ENCODE measurements around the gene LRRC23.
"Not testable (repeated sequence)": the region's sequence is repeated elsewhere in the genome, so short reads cannot be mapped to it uniquely, and the experiment has no call there.

The LRRC23 gene

DNA sequence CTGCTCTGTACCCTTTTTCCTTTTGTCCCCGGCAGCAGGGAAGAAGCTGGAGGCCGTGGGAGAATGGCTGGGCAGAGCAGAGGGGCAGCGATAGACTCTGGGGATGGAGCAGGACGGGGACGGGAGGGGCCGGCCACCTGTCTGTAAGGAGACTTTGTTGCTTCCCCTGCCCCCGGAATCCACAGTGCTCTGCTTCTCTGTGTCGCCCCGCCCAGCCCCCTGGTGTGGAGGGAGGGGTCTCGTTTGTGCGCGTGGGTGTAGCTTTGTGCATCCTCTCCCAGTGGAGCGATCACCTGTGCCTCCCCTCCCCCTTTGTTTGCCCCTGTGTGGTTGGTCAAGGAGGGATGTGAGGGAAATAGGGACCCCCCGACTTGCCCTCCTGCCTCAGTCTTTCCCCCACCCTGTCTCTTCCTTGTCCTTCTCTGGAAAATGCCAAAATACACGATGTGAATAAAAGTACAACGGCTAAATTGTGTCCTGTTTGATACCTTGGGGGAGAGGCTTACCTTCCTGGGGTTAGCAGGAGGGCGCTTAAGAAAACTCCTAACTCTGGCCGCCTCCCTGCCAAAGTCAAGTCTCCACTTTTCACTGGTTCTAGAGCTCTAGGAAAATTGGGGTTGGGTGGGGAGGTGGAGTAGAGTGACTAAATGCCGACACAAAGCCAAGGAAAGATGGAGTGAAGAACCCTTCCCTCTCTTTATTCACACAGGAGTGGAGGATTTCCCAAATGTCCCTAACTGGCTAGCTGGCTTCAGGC is 38.3 kb upstream of the LRRC23 start:
- no peaks in the 10 kb centered on the region for H3K27me3 ChIP-seq (ENCODE audit: control insufficient read depth in 5 of 5, insufficient read depth in 4 of 5, low read length in 5 of 5)
- H3K9ac ChIP-seq (ENCODE audit: low read length in 5 of 5), result peak overlapping the region; percentile 56 to 83 (median 75)
- peaks cover 5 to 40% (median 30%) of the 10 kb centered on the region in 5 donors for H3K4me1 ChIP-seq (ENCODE audit: control insufficient read depth in 5 of 5, insufficient read depth in 5 of 5, low read length in 5 of 5)
- H3K9me3 ChIP-seq (ENCODE audit: control insufficient read depth in 5 of 5, low read length in 5 of 5), result no peaks in the 10 kb centered on the region
- peak overlapping the region in 4 of 5 donors; percentile 74 to 89 (median 82) for H3K4me3 ChIP-seq (ENCODE audit: low read depth in 1 of 5, low read length in 5 of 5)
- H3K36me3 ChIP-seq (ENCODE audit: control insufficient read depth in 5 of 5, insufficient read depth in 5 of 5, low read length in 5 of 5), result peaks cover 0 to 66% (median 57%) of the 10 kb centered on the region in 5 donors
- peak overlapping the region; percentile 94 for H3K27ac ChIP-seq (ENCODE audit: low read depth, low read length)

DNA sequence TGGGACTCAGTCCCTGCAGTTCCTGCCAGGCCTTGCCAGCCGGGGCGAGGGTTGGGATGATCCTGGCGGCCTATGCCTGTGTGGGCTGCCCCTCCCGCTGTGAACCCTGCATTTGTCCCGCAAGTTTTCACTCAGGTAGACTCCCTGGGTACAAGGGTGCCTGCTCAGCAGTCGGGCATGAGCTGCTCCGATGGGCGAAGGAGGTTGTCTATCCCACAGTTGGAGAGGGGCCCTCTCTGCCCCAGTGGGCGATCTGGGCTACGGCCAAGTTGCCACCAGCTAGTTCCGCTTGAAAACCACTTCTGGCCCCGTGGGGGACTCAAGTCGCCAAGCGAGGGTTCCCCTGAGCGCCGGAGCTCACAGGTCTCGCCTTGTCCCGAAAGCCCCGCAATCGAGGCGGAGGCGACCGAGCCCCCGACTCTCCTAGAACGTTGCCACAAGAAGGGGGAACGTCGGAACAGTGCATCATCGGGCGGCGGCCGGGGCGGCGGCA is 37.7 kb upstream of the LRRC23 start:
- peak overlapping the region; percentile 94 for H3K27ac ChIP-seq (ENCODE audit: low read depth, low read length)
- no peaks in the 10 kb centered on the region for H3K27me3 ChIP-seq (ENCODE audit: control insufficient read depth in 5 of 5, insufficient read depth in 4 of 5, low read length in 5 of 5)
- H3K36me3 ChIP-seq (ENCODE audit: control insufficient read depth in 5 of 5, insufficient read depth in 5 of 5, low read length in 5 of 5), result peaks cover 0 to 63% (median 55%) of the 10 kb centered on the region in 5 donors
- peak overlapping the region; percentile 74 to 89 (median 82) for H3K4me3 ChIP-seq (ENCODE audit: low read depth in 1 of 5, low read length in 5 of 5)
- peak overlapping the region; percentile 56 to 83 (median 75) for H3K9ac ChIP-seq (ENCODE audit: low read length in 5 of 5)
- peaks cover 9 to 46% (median 36%) of the 10 kb centered on the region in 5 donors for H3K4me1 ChIP-seq (ENCODE audit: control insufficient read depth in 5 of 5, insufficient read depth in 5 of 5, low read length in 5 of 5)
- no peaks in the 10 kb centered on the region for H3K9me3 ChIP-seq (ENCODE audit: control insufficient read depth in 5 of 5, low read length in 5 of 5)

DNA sequence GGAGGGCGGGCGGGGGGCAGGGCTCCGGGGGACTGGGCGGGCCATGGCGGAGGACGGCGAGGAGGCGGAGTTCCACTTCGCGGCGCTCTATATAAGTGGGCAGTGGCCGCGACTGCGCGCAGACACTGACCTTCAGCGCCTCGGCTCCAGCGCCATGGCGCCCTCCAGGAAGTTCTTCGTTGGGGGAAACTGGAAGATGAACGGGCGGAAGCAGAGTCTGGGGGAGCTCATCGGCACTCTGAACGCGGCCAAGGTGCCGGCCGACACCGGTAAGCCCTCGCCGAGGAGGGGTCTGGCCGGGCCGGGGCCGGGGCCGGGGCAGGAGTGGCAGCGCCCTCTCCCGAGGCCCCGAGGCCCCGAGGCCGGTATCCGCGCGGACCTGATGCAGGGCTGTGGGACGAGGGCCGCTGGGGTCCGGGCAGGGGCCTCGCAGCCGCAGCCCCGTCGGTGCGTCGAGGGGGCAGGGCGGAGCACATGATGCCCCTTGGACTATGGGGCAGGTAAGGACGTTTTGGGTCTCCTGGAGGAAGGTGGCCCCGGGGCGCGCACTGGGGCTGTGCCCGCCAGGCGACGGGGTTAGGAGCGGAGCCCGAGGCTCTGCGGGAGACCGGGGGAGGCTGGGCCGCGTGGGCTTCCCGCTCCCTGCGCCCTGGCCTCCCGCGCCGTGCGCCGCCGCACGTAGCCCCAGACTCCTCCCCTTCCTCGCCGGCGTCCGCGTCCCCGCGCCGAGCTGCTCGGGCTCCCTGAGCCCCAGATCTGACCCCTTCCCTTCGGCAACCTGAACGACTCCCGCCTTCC is 37.0 kb upstream of the LRRC23 start, which contains the start of gene TPI1:
TSS of gene TPI1 (plus strand) at position 119 of the 798 bp plus-strand sequence. CDS start at position 155, 36 bp downstream.
- H3K36me3 ChIP-seq (ENCODE audit: control insufficient read depth in 5 of 5, insufficient read depth in 5 of 5, low read length in 5 of 5), result peaks cover 0 to 58% (median 51%) of the 10 kb centered on the region in 5 donors
- H3K27ac ChIP-seq (ENCODE audit: low read depth, low read length), result peak within 1 kb of the TSS; percentile 94
- no peaks in the 10 kb centered on the region for H3K27me3 ChIP-seq (ENCODE audit: control insufficient read depth in 5 of 5, insufficient read depth in 4 of 5, low read length in 5 of 5)
- peak within 1 kb of the TSS; percentile 82 to 89 (median 84) for H3K4me3 ChIP-seq (ENCODE audit: low read depth in 1 of 5, low read length in 5 of 5)
- peak within 1 kb of the TSS; percentile 56 to 84 (median 82) for H3K9ac ChIP-seq (ENCODE audit: low read length in 5 of 5)
- H3K9me3 ChIP-seq (ENCODE audit: control insufficient read depth in 5 of 5, low read length in 5 of 5), result no peaks in the 10 kb centered on the region
- peaks cover 10 to 52% (median 43%) of the 10 kb centered on the region in 5 donors for H3K4me1 ChIP-seq (ENCODE audit: control insufficient read depth in 5 of 5, insufficient read depth in 5 of 5, low read length in 5 of 5)

DNA sequence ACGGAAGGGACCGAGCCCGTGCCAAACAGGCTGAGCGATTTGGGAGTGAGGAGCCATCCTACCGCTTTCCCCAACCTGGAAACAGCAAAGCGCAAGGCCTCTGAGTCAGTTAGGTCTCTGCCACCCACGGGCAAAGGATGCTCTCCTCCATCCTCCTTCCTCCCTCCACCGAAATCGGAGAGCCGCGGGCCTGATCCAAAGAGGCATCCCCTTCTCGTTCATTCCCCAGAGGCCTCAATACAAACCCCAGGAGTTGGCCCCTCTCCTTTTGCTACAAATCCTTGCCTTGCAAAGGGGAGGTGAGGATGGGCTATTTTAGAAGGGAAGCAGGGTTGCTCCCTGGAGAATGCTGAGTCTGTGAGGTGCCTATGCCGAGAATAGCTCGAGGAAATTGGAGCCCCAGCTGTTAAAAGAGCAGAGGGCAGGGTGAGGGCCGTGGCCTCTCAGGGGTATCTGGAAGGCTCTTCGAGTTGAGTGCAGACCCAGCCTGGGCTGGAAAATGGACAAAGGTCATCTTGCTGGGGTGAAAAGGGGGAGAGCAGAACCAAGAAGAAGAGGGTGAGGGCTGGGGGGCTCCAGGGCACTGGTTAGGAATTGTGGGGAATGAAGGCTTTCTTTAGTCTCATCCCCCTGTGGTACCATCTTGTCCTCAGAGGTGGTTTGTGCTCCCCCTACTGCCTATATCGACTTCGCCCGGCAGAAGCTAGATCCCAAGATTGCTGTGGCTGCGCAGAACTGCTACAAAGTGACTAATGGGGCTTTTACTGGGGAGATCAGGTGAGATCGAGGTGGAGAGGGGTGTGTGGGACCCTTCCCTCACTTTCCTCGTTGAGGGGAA is 36.2 kb upstream of the LRRC23 start:
- Histone ChIP-seq H3K4me1 (ENCODE audit: control insufficient read depth in 5 of 5, insufficient read depth in 5 of 5, low read length in 5 of 5) (peaks cover 10 to 58% (median 46%) of the 10 kb centered on the region in 5 donors), H3K27ac (ENCODE audit: low read depth, low read length) (peak overlapping the region; percentile 94), H3K27me3 (ENCODE audit: control insufficient read depth in 5 of 5, insufficient read depth in 4 of 5, low read length in 5 of 5) (no peaks in the 10 kb centered on the region), H3K9me3 (ENCODE audit: control insufficient read depth in 5 of 5, low read length in 5 of 5) (no peaks in the 10 kb centered on the region), H3K9ac (ENCODE audit: low read length in 5 of 5) (peak overlapping the region in 4 of 5 donors; percentile 66 to 84 (median 82)), H3K4me3 (ENCODE audit: low read depth in 1 of 5, low read length in 5 of 5) (peak overlapping the region; percentile 79 to 89 (median 84)), H3K36me3 (ENCODE audit: control insufficient read depth in 5 of 5, insufficient read depth in 5 of 5, low read length in 5 of 5) (peaks cover 0 to 50% (median 42%) of the 10 kb centered on the region in 5 donors)

GRCh38 chr12:6869049-6870021 is 35.3 kb upstream of the LRRC23 start:
- peak overlapping the region; percentile 94 for H3K27ac ChIP-seq (ENCODE audit: low read depth, low read length)
- no peaks in the 10 kb centered on the region for H3K27me3 ChIP-seq (ENCODE audit: control insufficient read depth in 5 of 5, insufficient read depth in 4 of 5, low read length in 5 of 5)
- peak overlapping the region in 4 of 5 donors; percentile 24 to 84 (median 80) for H3K4me3 ChIP-seq (ENCODE audit: low read depth in 1 of 5, low read length in 5 of 5)
- peaks cover 0 to 41% (median 34%) of the 10 kb centered on the region in 5 donors for H3K36me3 ChIP-seq (ENCODE audit: control insufficient read depth in 5 of 5, insufficient read depth in 5 of 5, low read length in 5 of 5)
- peak overlapping the region in 1 of 5 donors; percentile 35 for H3K9ac ChIP-seq (ENCODE audit: low read length in 5 of 5)
- H3K9me3 ChIP-seq (ENCODE audit: control insufficient read depth in 5 of 5, low read length in 5 of 5), result no peaks in the 10 kb centered on the region
- peaks cover 10 to 63% (median 51%) of the 10 kb centered on the region in 5 donors for H3K4me1 ChIP-seq (ENCODE audit: control insufficient read depth in 5 of 5, insufficient read depth in 5 of 5, low read length in 5 of 5)

DNA sequence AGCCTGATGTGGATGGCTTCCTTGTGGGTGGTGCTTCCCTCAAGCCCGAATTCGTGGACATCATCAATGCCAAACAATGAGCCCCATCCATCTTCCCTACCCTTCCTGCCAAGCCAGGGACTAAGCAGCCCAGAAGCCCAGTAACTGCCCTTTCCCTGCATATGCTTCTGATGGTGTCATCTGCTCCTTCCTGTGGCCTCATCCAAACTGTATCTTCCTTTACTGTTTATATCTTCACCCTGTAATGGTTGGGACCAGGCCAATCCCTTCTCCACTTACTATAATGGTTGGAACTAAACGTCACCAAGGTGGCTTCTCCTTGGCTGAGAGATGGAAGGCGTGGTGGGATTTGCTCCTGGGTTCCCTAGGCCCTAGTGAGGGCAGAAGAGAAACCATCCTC is 34.3 kb upstream of the LRRC23 start:
- H3K36me3 ChIP-seq (ENCODE audit: control insufficient read depth in 5 of 5, insufficient read depth in 5 of 5, low read length in 5 of 5), result peaks cover 0 to 31% (median 25%) of the 10 kb centered on the region in 5 donors
- H3K9me3 ChIP-seq (ENCODE audit: control insufficient read depth in 5 of 5, low read length in 5 of 5); H3K4me3 ChIP-seq (ENCODE audit: low read depth in 1 of 5, low read length in 5 of 5); H3K27me3 ChIP-seq (ENCODE audit: control insufficient read depth in 5 of 5, insufficient read depth in 4 of 5, low read length in 5 of 5); H3K9ac ChIP-seq (ENCODE audit: low read length in 5 of 5); H3K27ac ChIP-seq (ENCODE audit: low read depth, low read length): not testable (repeated sequence)
- H3K4me1 ChIP-seq (ENCODE audit: control insufficient read depth in 5 of 5, insufficient read depth in 5 of 5, low read length in 5 of 5), result peaks cover 10 to 63% (median 51%) of the 10 kb centered on the region in 5 donors

GRCh38 chr12:6871052-6871957 is 33.3 kb upstream of the LRRC23 start:
- Histone ChIP-seq H3K27me3 (ENCODE audit: control insufficient read depth in 5 of 5, insufficient read depth in 4 of 5, low read length in 5 of 5) (no peaks in the 10 kb centered on the region), H3K36me3 (ENCODE audit: control insufficient read depth in 5 of 5, insufficient read depth in 5 of 5, low read length in 5 of 5) (peaks cover 0 to 23% (median 18%) of the 10 kb centered on the region in 5 donors), H3K4me1 (ENCODE audit: control insufficient read depth in 5 of 5, insufficient read depth in 5 of 5, low read length in 5 of 5) (peaks cover 10 to 62% (median 51%) of the 10 kb centered on the region in 5 donors), H3K4me3 (ENCODE audit: low read depth in 1 of 5, low read length in 5 of 5) (peak overlapping the region in 4 of 5 donors; percentile 58 to 96 (median 84)), H3K27ac (ENCODE audit: low read depth, low read length) (no peak overlapping the region), H3K9me3 (ENCODE audit: control insufficient read depth in 5 of 5, low read length in 5 of 5) (no peaks in the 10 kb centered on the region), H3K9ac (ENCODE audit: low read length in 5 of 5) (peak overlapping the region in 2 of 5 donors; percentile 6 to 92)

All from subcutaneous abdominal adipose tissue (tissue), 5 donors.